ENCODE results near the gene GOLGA6A.

DNA sequence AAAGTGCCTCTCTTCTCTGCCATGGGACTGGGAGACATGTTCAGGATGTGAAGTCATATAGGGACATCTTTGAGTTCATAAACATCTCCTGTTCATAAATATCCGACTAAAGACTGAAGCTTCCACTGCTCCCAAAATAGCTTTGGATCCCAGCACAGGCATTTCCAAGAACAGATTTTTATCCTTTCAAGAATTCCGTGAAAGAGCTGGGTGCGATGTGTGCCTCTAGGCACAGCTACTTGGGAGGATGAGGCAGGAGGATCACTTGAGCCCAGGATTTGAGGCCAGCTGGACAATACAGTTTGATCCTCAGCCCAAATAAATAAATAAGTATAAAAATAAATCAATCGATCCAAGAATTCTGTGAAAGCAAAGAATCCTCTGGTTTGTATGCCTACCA, 41.3 kb upstream of the GOLGA6A start:
- TF ChIP-seq EZH2 (IDR thresholded peaks at IDR 0.05; ENCODE audit: insufficient read depth, poor library complexity, severe bottlenecking) = no peak
- TF ChIP-seq EZH2phosphoT487 (IDR thresholded peaks at IDR 0.05; ENCODE audit: insufficient read depth, low read depth) = no peak

Measured in GM23248 (cell line).